Measurements from ENCODE around the gene BCL7C.

The BCL7C gene

GRCh38 chr16:30928390-30928789, 34.5 kb upstream of the BCL7C start:
- H3K27ac ChIP-seq (ENCODE audit: low read depth in 2 of 2, low read length in 2 of 2), result no peak overlapping the region
- H3K9ac ChIP-seq (ENCODE audit: low read depth in 1 of 2, low read length in 2 of 2), result no peak overlapping the region
- peaks cover 19 to 25% of the 10 kb centered on the region in 2 donors for H3K36me3 ChIP-seq (ENCODE audit: control insufficient read depth in 2 of 2, insufficient read depth in 2 of 2, low read length in 2 of 2)
- H3K4me3 ChIP-seq (ENCODE audit: low read length in 2 of 2), result no peak overlapping the region
- no peaks in the 10 kb centered on the region for H3K4me1 ChIP-seq (ENCODE audit: control insufficient read depth in 2 of 2, insufficient read depth in 2 of 2, low read length in 2 of 2)
- no peaks in the 10 kb centered on the region for H3K9me3 ChIP-seq (ENCODE audit: control insufficient read depth in 2 of 2, low read length in 2 of 2)
- H3K27me3 ChIP-seq (ENCODE audit: control insufficient read depth in 2 of 2, insufficient read depth in 2 of 2, low read length in 2 of 2), result no peaks in the 10 kb centered on the region

- Histone ChIP-seq H3K36me3 (ENCODE audit: control insufficient read depth in 2 of 2, insufficient read depth in 2 of 2, low read length in 2 of 2) (peaks cover 19 to 25% of the 10 kb centered on the region in 2 donors), H3K9ac (ENCODE audit: low read depth in 1 of 2, low read length in 2 of 2) (no peak overlapping the region)
These were observed 34.0 kb upstream of the BCL7C start for GRCh38 chr16:30927789-30928378.

GRCh38 chr16:30926937-30927788, 33.3 kb upstream of the BCL7C start:
- Histone ChIP-seq H3K27me3 (ENCODE audit: control insufficient read depth in 2 of 2, insufficient read depth in 2 of 2, low read length in 2 of 2) (no peaks in the 10 kb centered on the region), H3K4me3 (ENCODE audit: low read length in 2 of 2) (no peak overlapping the region), H3K4me1 (ENCODE audit: control insufficient read depth in 2 of 2, insufficient read depth in 2 of 2, low read length in 2 of 2) (peaks cover 0 to under 1% of the 10 kb centered on the region in 2 donors), H3K9ac (ENCODE audit: low read depth in 1 of 2, low read length in 2 of 2) (no peak overlapping the region), H3K36me3 (ENCODE audit: control insufficient read depth in 2 of 2, insufficient read depth in 2 of 2, low read length in 2 of 2) (peaks cover 16 to 20% of the 10 kb centered on the region in 2 donors), H3K27ac (ENCODE audit: low read depth in 2 of 2, low read length in 2 of 2) (no peak overlapping the region), H3K9me3 (ENCODE audit: control insufficient read depth in 2 of 2, low read length in 2 of 2) (no peaks in the 10 kb centered on the region)

More at GRCh38 chr16:30927789-30928378, 34.0 kb upstream of the BCL7C start:
- Histone ChIP-seq H3K27ac (ENCODE audit: low read depth in 2 of 2, low read length in 2 of 2) (no peak overlapping the region), H3K4me3 (ENCODE audit: low read length in 2 of 2) (no peak overlapping the region), H3K27me3 (ENCODE audit: control insufficient read depth in 2 of 2, insufficient read depth in 2 of 2, low read length in 2 of 2) (no peaks in the 10 kb centered on the region), H3K9me3 (ENCODE audit: control insufficient read depth in 2 of 2, low read length in 2 of 2) (no peaks in the 10 kb centered on the region), H3K4me1 (ENCODE audit: control insufficient read depth in 2 of 2, insufficient read depth in 2 of 2, low read length in 2 of 2) (no peaks in the 10 kb centered on the region)

GRCh38 chr16:30925995-30926811, 32.3 kb upstream of the BCL7C start:
- no peaks in the 10 kb centered on the region for H3K9me3 ChIP-seq (ENCODE audit: control insufficient read depth in 2 of 2, low read length in 2 of 2)
- H3K27ac ChIP-seq (ENCODE audit: low read depth in 2 of 2, low read length in 2 of 2), result no peak overlapping the region

GRCh38 chr16:30925632-30925987, 31.7 kb upstream of the BCL7C start:
- H3K4me3 ChIP-seq (ENCODE audit: low read length in 2 of 2), result no peak overlapping the region
- no peaks in the 10 kb centered on the region for H3K27me3 ChIP-seq (ENCODE audit: control insufficient read depth in 2 of 2, insufficient read depth in 2 of 2, low read length in 2 of 2)
- H3K27ac ChIP-seq (ENCODE audit: low read depth in 2 of 2, low read length in 2 of 2), result no peak overlapping the region
- H3K4me1 ChIP-seq (ENCODE audit: control insufficient read depth in 2 of 2, insufficient read depth in 2 of 2, low read length in 2 of 2), result peaks cover 4 to 5% of the 10 kb centered on the region in 2 donors
- no peaks in the 10 kb centered on the region for H3K9me3 ChIP-seq (ENCODE audit: control insufficient read depth in 2 of 2, low read length in 2 of 2)
- H3K36me3 ChIP-seq (ENCODE audit: control insufficient read depth in 2 of 2, insufficient read depth in 2 of 2, low read length in 2 of 2), result peaks cover 6 to 9% of the 10 kb centered on the region in 2 donors
- H3K9ac ChIP-seq (ENCODE audit: low read depth in 1 of 2, low read length in 2 of 2), result no peak overlapping the region

More at GRCh38 chr16:30925995-30926811, 32.3 kb upstream of the BCL7C start:
- Histone ChIP-seq H3K9ac (ENCODE audit: low read depth in 1 of 2, low read length in 2 of 2) (no peak overlapping the region), H3K4me3 (ENCODE audit: low read length in 2 of 2) (no peak overlapping the region), H3K36me3 (ENCODE audit: control insufficient read depth in 2 of 2, insufficient read depth in 2 of 2, low read length in 2 of 2) (peaks cover 10 to 13% of the 10 kb centered on the region in 2 donors), H3K27me3 (ENCODE audit: control insufficient read depth in 2 of 2, insufficient read depth in 2 of 2, low read length in 2 of 2) (no peaks in the 10 kb centered on the region), H3K4me1 (ENCODE audit: control insufficient read depth in 2 of 2, insufficient read depth in 2 of 2, low read length in 2 of 2) (peaks cover 4 to 5% of the 10 kb centered on the region in 2 donors)

GRCh38 chr16:30924913-30925631, 31.2 kb upstream of the BCL7C start:
- peaks cover 3 to 9% of the 10 kb centered on the region in 2 donors for H3K36me3 ChIP-seq (ENCODE audit: control insufficient read depth in 2 of 2, insufficient read depth in 2 of 2, low read length in 2 of 2)
- no peaks in the 10 kb centered on the region for H3K9me3 ChIP-seq (ENCODE audit: control insufficient read depth in 2 of 2, low read length in 2 of 2)
- H3K4me1 ChIP-seq (ENCODE audit: control insufficient read depth in 2 of 2, insufficient read depth in 2 of 2, low read length in 2 of 2), result peaks cover 4 to 5% of the 10 kb centered on the region in 2 donors
- no peak overlapping the region for H3K27ac ChIP-seq (ENCODE audit: low read depth in 2 of 2, low read length in 2 of 2)
- no peaks in the 10 kb centered on the region for H3K27me3 ChIP-seq (ENCODE audit: control insufficient read depth in 2 of 2, insufficient read depth in 2 of 2, low read length in 2 of 2)
- H3K9ac ChIP-seq (ENCODE audit: low read depth in 1 of 2, low read length in 2 of 2), result no peak overlapping the region
- H3K4me3 ChIP-seq (ENCODE audit: low read length in 2 of 2), result peak overlapping the region in 1 of 2 donors; percentile 28

GRCh38 chr16:30924076-30924912, 30.4 kb upstream of the BCL7C start:
- peak overlapping the region; percentile 46 to 50 for H3K4me3 ChIP-seq (ENCODE audit: low read length in 2 of 2)
- no peaks in the 10 kb centered on the region for H3K27me3 ChIP-seq (ENCODE audit: control insufficient read depth in 2 of 2, insufficient read depth in 2 of 2, low read length in 2 of 2)
- no peak overlapping the region for H3K27ac ChIP-seq (ENCODE audit: low read depth in 2 of 2, low read length in 2 of 2)
- H3K4me1 ChIP-seq (ENCODE audit: control insufficient read depth in 2 of 2, insufficient read depth in 2 of 2, low read length in 2 of 2), result peaks cover 4 to 5% of the 10 kb centered on the region in 2 donors
- peak overlapping the region in 1 of 2 donors; percentile 58 for H3K9ac ChIP-seq (ENCODE audit: low read depth in 1 of 2, low read length in 2 of 2)
- H3K36me3 ChIP-seq (ENCODE audit: control insufficient read depth in 2 of 2, insufficient read depth in 2 of 2, low read length in 2 of 2), result peaks cover 3 to 9% of the 10 kb centered on the region in 2 donors
- H3K9me3 ChIP-seq (ENCODE audit: control insufficient read depth in 2 of 2, low read length in 2 of 2), result no peaks in the 10 kb centered on the region

- peak within 1 kb of the TSS; percentile 73 to 90 for H3K9ac ChIP-seq (ENCODE audit: low read depth in 1 of 2, low read length in 2 of 2)
- H3K4me3 ChIP-seq (ENCODE audit: low read length in 2 of 2), result peak within 1 kb of the TSS; percentile 88 to 98
- H3K27ac ChIP-seq (ENCODE audit: low read depth in 2 of 2, low read length in 2 of 2), result peak within 1 kb of the TSS; percentile 96 to 97
- no peaks in the 10 kb centered on the region for H3K27me3 ChIP-seq (ENCODE audit: control insufficient read depth in 2 of 2, insufficient read depth in 2 of 2, low read length in 2 of 2)
- peaks cover 3 to 9% of the 10 kb centered on the region in 2 donors for H3K36me3 ChIP-seq (ENCODE audit: control insufficient read depth in 2 of 2, insufficient read depth in 2 of 2, low read length in 2 of 2)
- no peaks in the 10 kb centered on the region for H3K9me3 ChIP-seq (ENCODE audit: control insufficient read depth in 2 of 2, low read length in 2 of 2)
- H3K4me1 ChIP-seq (ENCODE audit: control insufficient read depth in 2 of 2, insufficient read depth in 2 of 2, low read length in 2 of 2), result peaks cover 4 to 5% of the 10 kb centered on the region in 2 donors
These were observed 29.7 kb upstream of the BCL7C start, which contains the start of gene FBXL19 for GRCh38 chr16:30923554-30924075. TSS of gene FBXL19 (plus strand) at chr16:30923572. CDS start at chr16:30925755, 2,183 bp downstream.

Measured in mucosa of rectum (tissue), 2 donors.